ENCODE data around the gene PLXNB3.

DNA sequence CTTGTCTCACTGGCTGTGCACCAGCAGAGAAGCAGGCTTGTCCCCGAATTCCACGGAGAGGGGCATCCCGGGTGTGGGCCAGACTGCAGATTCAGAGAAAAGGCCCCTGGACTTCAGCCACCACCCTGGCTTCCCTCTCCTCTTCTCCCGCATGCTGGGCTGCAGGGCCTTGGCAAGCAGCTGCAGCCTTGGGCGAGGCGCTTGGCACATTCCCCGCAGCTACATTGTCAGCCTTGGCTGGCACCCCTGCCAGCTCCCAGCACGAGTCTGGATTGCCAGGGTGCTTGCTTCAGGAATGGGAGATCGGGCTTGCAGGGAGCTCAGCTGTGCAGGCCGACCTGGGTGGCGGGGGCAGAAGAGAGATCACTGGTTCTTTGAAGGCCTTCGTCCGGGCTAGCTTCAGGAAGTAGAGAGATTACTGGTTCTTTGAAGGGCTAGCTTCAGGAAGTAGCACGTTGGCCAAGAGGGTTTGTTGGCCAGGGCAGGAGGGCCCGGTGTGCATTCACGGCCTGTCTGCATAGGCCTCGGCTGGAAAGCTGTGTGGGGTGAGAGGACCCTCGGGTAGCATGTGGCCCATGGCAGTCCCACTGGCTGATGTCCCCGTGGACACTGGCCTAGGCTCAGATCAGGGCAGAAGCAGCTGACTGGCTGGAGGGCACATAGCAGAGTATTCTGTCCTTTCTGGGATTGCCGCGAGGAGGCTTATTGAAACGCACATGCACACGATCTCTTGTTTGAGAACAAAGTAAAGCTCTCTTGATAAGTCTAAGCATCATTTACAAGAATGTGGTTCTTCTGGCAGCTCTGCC lies 36.7 kb upstream of the PLXNB3 start:
- TF ChIP-seq, protein P1, sequence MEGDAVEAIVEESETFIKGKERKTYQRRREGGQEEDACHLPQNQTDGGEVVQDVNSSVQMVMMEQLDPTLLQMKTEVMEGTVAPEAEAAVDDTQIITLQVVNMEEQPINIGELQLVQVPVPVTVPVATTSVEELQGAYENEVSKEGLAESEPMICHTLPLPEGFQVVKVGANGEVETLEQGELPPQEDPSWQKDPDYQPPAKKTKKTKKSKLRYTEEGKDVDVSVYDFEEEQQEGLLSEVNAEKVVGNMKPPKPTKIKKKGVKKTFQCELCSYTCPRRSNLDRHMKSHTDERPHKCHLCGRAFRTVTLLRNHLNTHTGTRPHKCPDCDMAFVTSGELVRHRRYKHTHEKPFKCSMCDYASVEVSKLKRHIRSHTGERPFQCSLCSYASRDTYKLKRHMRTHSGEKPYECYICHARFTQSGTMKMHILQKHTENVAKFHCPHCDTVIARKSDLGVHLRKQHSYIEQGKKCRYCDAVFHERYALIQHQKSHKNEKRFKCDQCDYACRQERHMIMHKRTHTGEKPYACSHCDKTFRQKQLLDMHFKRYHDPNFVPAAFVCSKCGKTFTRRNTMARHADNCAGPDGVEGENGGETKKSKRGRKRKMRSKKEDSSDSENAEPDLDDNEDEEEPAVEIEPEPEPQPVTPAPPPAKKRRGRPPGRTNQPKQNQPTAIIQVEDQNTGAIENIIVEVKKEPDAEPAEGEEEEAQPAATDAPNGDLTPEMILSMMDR (IDR thresholded peaks at IDR 0.05): no peak
- TF ChIP-seq POLR2AphosphoS5 (IDR thresholded peaks at IDR 0.05): no peak
- no peak for TF ChIP-seq POLR2A (IDR thresholded peaks at IDR 0.05)
